ENCODE results near the gene SEZ6L.

GRCh38 chr22:26246552-26246951 is 77.3 kb downstream of the SEZ6L start:
- TF ChIP-seq EZH2 (IDR thresholded peaks at IDR 0.05) = no peak
- TF ChIP-seq POLR2AphosphoS5 (IDR thresholded peaks at IDR 0.05; ENCODE audit: borderline replicate concordance, low read depth, low read length) = no peak
